ENCODE data around the gene SAMM50.

- TF ChIP-seq, protein P1, sequence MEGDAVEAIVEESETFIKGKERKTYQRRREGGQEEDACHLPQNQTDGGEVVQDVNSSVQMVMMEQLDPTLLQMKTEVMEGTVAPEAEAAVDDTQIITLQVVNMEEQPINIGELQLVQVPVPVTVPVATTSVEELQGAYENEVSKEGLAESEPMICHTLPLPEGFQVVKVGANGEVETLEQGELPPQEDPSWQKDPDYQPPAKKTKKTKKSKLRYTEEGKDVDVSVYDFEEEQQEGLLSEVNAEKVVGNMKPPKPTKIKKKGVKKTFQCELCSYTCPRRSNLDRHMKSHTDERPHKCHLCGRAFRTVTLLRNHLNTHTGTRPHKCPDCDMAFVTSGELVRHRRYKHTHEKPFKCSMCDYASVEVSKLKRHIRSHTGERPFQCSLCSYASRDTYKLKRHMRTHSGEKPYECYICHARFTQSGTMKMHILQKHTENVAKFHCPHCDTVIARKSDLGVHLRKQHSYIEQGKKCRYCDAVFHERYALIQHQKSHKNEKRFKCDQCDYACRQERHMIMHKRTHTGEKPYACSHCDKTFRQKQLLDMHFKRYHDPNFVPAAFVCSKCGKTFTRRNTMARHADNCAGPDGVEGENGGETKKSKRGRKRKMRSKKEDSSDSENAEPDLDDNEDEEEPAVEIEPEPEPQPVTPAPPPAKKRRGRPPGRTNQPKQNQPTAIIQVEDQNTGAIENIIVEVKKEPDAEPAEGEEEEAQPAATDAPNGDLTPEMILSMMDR (IDR thresholded peaks at IDR 0.05; ENCODE audit: low read depth, low read length, poor library complexity, severe bottlenecking) = no peak
- TF ChIP-seq EZH2phosphoT487 (IDR thresholded peaks at IDR 0.05; ENCODE audit: borderline replicate concordance, low read length) = no peak
These were observed 28.6 kb downstream of the SAMM50 start for GRCh38 chr22:43983808-43984207.
